ENCODE results near the gene LINC00237. TPM values are rescaled to one million over a fixed set of nuclear protein-coding genes. Genes with fewer than 3 reads are reported as not detected.
A peak's percentile ranks its signal among the peaks of the same experiment; 100 is the strongest.

LINC00237 gene
- total and polyA plus RNA-seq, 2 experiments from 2014 or later: 0.31 to 2.0 TPM

DNA sequence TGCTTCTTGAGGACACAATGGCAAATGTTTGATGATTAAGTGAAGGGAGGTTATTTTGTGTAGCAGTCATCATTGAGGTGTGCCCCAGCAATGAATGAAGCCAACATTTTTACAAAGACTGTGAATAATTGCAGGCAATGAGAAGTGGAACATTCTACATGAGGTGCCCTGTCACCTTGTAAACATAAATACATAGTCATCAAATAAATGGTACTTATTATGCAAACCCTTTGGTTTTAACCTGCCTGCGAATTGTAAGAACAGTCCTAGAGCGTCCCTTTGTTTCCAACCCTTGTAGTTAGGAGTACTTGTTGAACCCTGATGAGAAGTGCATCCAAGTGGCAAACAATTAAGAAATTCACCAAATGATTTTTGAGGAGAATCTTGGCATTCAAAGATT is 12.6 kb upstream of the LINC00237 start:
- Histone ChIP-seq H3F3A (replicated peaks; ENCODE audit: low read depth) (no peaks in the 10 kb centered on the region), H3K4me3 (no peak overlapping the region), H3K27ac (ENCODE audit: low read depth) (no peak overlapping the region), H3K4me2 (no peak overlapping the region), H3K4me1 (ENCODE audit: insufficient read depth) (no peaks in the 10 kb centered on the region), H3K79me2 (replicated peaks; ENCODE audit: insufficient read depth) (no peaks in the 10 kb centered on the region), H3K27me3 (ENCODE audit: insufficient read depth) (no peaks in the 10 kb centered on the region), H4K20me1 (replicated peaks; ENCODE audit: insufficient read depth) (no peaks in the 10 kb centered on the region), H3K9me2 (ENCODE audit: insufficient read depth) (peaks cover 4% of the 10 kb centered on the region; the same call in 1 of the 2 replicates), H2AFZ (peak overlapping the region; percentile 47), H3K36me3 (ENCODE audit: insufficient read depth) (no peaks in the 10 kb centered on the region)
- H3K4me1 Mint-ChIP-seq: no peaks in the 10 kb centered on the region
- H3K27ac Mint-ChIP-seq: no peak overlapping the region
- no peaks in the 10 kb centered on the region for H3K9me3 Mint-ChIP-seq
- no peak for DNase-seq (ENCODE audit: low spot score)
- H3K4me3 Mint-ChIP-seq: no peak overlapping the region
- no peak for ATAC-seq
- H3K36me3 Mint-ChIP-seq (ENCODE audit: low read depth): no peaks in the 10 kb centered on the region
- no peaks in the 10 kb centered on the region for H3K27me3 Mint-ChIP-seq (ENCODE audit: insufficient read depth, low read depth, poor library complexity)
- no peak for TF ChIP-seq JUNB (IDR thresholded peaks at IDR 0.05; ENCODE audit: unreplicated experiment)
- no peak for TF ChIP-seq STAT1 (IDR thresholded peaks at IDR 0.05; ENCODE audit: unreplicated experiment)

DNA sequence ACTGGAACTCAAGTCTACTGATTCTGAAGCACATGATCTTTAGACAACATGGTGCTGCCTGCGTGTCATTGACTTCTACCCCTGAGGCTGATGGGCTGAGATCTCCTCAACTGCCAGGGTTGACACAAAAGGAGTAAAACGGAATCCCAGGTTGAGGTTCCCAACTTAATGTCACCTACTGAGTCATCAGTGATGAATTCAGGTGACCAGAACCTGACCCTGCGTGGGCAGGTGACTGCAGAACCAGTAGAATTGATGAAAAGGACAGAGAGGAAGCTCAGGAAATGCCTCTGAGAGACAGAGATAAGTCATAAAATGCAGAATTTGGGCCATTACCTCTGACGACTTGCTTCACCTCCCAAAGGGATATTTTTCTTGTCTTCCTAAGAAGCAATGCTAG is 12.0 kb upstream of the LINC00237 start:
- H2AFZ ChIP-seq: peak overlapping the region; percentile 18; the same call in 1 of the 2 replicates
- no peaks in the 10 kb centered on the region for H3K36me3 ChIP-seq (ENCODE audit: insufficient read depth)
- H3K27ac ChIP-seq (ENCODE audit: low read depth): no peak overlapping the region
- no peak overlapping the region for H3K4me3 ChIP-seq
- H3K36me3 Mint-ChIP-seq (ENCODE audit: low read depth): no peaks in the 10 kb centered on the region
- no peaks in the 10 kb centered on the region for H3K27me3 Mint-ChIP-seq (ENCODE audit: insufficient read depth, low read depth, poor library complexity)
- no peak for TF ChIP-seq ZNF331 (CRISPR knock-in tag; IDR thresholded peaks at IDR 0.05; ENCODE audit: low read depth)
- H3K4me2 ChIP-seq: no peak overlapping the region
- peaks cover 4% of the 10 kb centered on the region; the same call in 1 of the 2 replicates for H3K9me2 ChIP-seq (ENCODE audit: insufficient read depth)
- H3K27ac Mint-ChIP-seq: no peak overlapping the region
- H3K4me3 Mint-ChIP-seq: no peak overlapping the region
- no peaks in the 10 kb centered on the region for H3K4me1 ChIP-seq (ENCODE audit: insufficient read depth)
- no peaks in the 10 kb centered on the region for H3F3A ChIP-seq (replicated peaks; ENCODE audit: low read depth)
- H3K4me1 Mint-ChIP-seq: no peaks in the 10 kb centered on the region
- no peak for ATAC-seq
- no peaks in the 10 kb centered on the region for H4K20me1 ChIP-seq (replicated peaks; ENCODE audit: insufficient read depth)
- no peak for DNase-seq (ENCODE audit: low spot score)
- no peaks in the 10 kb centered on the region for H3K9me3 Mint-ChIP-seq
- no peaks in the 10 kb centered on the region for H3K79me2 ChIP-seq (replicated peaks; ENCODE audit: insufficient read depth)
- no peaks in the 10 kb centered on the region for H3K27me3 ChIP-seq (ENCODE audit: insufficient read depth)

GRCh38 chr20:21117521-21117920 is 11.4 kb upstream of the LINC00237 start:
- 0 out of 2 replicates have a peak overlapping the region, but pooled peaks have one; percentile 18 for H2AFZ ChIP-seq
- no peaks in the 10 kb centered on the region for H3F3A ChIP-seq (replicated peaks; ENCODE audit: low read depth)
- peaks cover 4% of the 10 kb centered on the region; the same call in 1 of the 2 replicates for H3K9me2 ChIP-seq (ENCODE audit: insufficient read depth)
- H3K27ac ChIP-seq (ENCODE audit: low read depth): no peak overlapping the region
- H4K20me1 ChIP-seq (replicated peaks; ENCODE audit: insufficient read depth): no peaks in the 10 kb centered on the region
- TF ChIP-seq, protein P1, sequence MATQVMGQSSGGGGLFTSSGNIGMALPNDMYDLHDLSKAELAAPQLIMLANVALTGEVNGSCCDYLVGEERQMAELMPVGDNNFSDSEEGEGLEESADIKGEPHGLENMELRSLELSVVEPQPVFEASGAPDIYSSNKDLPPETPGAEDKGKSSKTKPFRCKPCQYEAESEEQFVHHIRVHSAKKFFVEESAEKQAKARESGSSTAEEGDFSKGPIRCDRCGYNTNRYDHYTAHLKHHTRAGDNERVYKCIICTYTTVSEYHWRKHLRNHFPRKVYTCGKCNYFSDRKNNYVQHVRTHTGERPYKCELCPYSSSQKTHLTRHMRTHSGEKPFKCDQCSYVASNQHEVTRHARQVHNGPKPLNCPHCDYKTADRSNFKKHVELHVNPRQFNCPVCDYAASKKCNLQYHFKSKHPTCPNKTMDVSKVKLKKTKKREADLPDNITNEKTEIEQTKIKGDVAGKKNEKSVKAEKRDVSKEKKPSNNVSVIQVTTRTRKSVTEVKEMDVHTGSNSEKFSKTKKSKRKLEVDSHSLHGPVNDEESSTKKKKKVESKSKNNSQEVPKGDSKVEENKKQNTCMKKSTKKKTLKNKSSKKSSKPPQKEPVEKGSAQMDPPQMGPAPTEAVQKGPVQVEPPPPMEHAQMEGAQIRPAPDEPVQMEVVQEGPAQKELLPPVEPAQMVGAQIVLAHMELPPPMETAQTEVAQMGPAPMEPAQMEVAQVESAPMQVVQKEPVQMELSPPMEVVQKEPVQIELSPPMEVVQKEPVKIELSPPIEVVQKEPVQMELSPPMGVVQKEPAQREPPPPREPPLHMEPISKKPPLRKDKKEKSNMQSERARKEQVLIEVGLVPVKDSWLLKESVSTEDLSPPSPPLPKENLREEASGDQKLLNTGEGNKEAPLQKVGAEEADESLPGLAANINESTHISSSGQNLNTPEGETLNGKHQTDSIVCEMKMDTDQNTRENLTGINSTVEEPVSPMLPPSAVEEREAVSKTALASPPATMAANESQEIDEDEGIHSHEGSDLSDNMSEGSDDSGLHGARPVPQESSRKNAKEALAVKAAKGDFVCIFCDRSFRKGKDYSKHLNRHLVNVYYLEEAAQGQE (IDR thresholded peaks at IDR 0.05; ENCODE audit: unreplicated experiment): no peak
- TF ChIP-seq ZNF114 (CRISPR knock-in tag; IDR thresholded peaks at IDR 0.05): no peak
- no peak overlapping the region for H3K4me3 Mint-ChIP-seq
- no peak overlapping the region for H3K4me3 ChIP-seq
- no peaks in the 10 kb centered on the region for H3K36me3 ChIP-seq (ENCODE audit: insufficient read depth)
- no peak for DNase-seq (ENCODE audit: low spot score)
- no peaks in the 10 kb centered on the region for H3K4me1 ChIP-seq (ENCODE audit: insufficient read depth)
- no peaks in the 10 kb centered on the region for H3K36me3 Mint-ChIP-seq (ENCODE audit: low read depth)
- no peaks in the 10 kb centered on the region for H3K4me1 Mint-ChIP-seq
- H3K79me2 ChIP-seq (replicated peaks; ENCODE audit: insufficient read depth): no peaks in the 10 kb centered on the region
- H3K27ac Mint-ChIP-seq: no peak overlapping the region
- no peak overlapping the region for H3K4me2 ChIP-seq
- H3K27me3 ChIP-seq (ENCODE audit: insufficient read depth): no peaks in the 10 kb centered on the region
- H3K27me3 Mint-ChIP-seq (ENCODE audit: insufficient read depth, low read depth, poor library complexity): peaks cover 1% of the 10 kb centered on the region
- no peaks in the 10 kb centered on the region for H3K9me3 Mint-ChIP-seq
- ATAC-seq: no peak

Data from GM23338 (cell line).